GM08714 (cell line): Measurements from ENCODE around the gene OR2V2.
A peak's percentile ranks its signal among the peaks of the same experiment; 100 is the strongest.

Experiments used
- H3K4me3 ChIP-seq: fragments of 200-500 bp; sonication (Bioruptor generic); 2 replicates; pipeline ENCODE4 v1.5.1; 2014; ENCODE audit warnings: mild to moderate bottlenecking, low read length, inconsistent platforms
- ZNF274 ChIP-seq: IDR thresholded peaks from 2 replicates; pipeline ENCODE4 v1.6.1; 2012; ENCODE audit warnings: mild to moderate bottlenecking, low read depth, low read length

OR2V2 gene

GRCh38 chr5:181193656-181194055 is 46.3 kb downstream of the OR2V2 start:
- no peak overlapping the region for H3K4me3 ChIP-seq
- TF ChIP-seq ZNF274 = no peak

GRCh38 chr5:181194489-181195248 is 47.3 kb downstream of the OR2V2 start:
- H3K4me3 ChIP-seq = no peak overlapping the region
- no peak for TF ChIP-seq ZNF274

- no peak for TF ChIP-seq ZNF274
- H3K4me3 ChIP-seq = no peak overlapping the region
Measured at GRCh38 chr5:181195249-181195761, 47.9 kb downstream of the OR2V2 start.

GRCh38 chr5:181197326-181197951 is 50.1 kb downstream of the OR2V2 start:
- TF ChIP-seq ZNF274 = no peak
- H3K4me3 ChIP-seq = no peak overlapping the region

- no peak overlapping the region for H3K4me3 ChIP-seq
- no peak for TF ChIP-seq ZNF274
Measured at GRCh38 chr5:181198106-181198685, 50.8 kb downstream of the OR2V2 start.

- no peak overlapping the region for H3K4me3 ChIP-seq
- TF ChIP-seq ZNF274 = no peak
Measured at GRCh38 chr5:181198905-181199519, 51.6 kb downstream of the OR2V2 start.

- no peak for TF ChIP-seq ZNF274
Measured at GRCh38 chr5:181199881-181200638, 52.7 kb downstream of the OR2V2 start.

GRCh38 chr5:181200816-181201215 is 53.4 kb downstream of the OR2V2 start:
- H3K4me3 ChIP-seq = no peak overlapping the region
- TF ChIP-seq ZNF274 = no peak

More at GRCh38 chr5:181199881-181200638, 52.7 kb downstream of the OR2V2 start:
- H3K4me3 ChIP-seq = no peak overlapping the region

- no peak for TF ChIP-seq ZNF274
- no peak overlapping the region for H3K4me3 ChIP-seq
Measured at GRCh38 chr5:181203093-181203711, 55.8 kb downstream of the OR2V2 start.

GRCh38 chr5:181203777-181204112 is 56.4 kb downstream of the OR2V2 start:
- TF ChIP-seq ZNF274 = no peak
- no peak overlapping the region; the same call in 1 of the 2 replicates for H3K4me3 ChIP-seq

- no peak for TF ChIP-seq ZNF274
- H3K4me3 ChIP-seq = peak overlapping the region; percentile 63; the same call in 1 of the 2 replicates
Measured at GRCh38 chr5:181204113-181204825, 56.9 kb downstream of the OR2V2 start.

GRCh38 chr5:181204826-181205760 is 57.7 kb downstream of the OR2V2 start, which contains the start of gene TRIM7:
Gene TRIM7 (minus strand): TSS chr5:181205196. CDS start chr5:181205110, 86 bp downstream.
- TF ChIP-seq ZNF274 = no peak
- peak within 1 kb of the TSS; percentile 63; the same call in 1 of the 2 replicates for H3K4me3 ChIP-seq
